ENCODE measurements around the gene SYDE1.

The SYDE1 gene

GRCh38 chr19:15136234-15136954 lies 29.2 kb downstream of the SYDE1 start:
- ChIA-PET POLR2A (interaction anchor here (0.6 kb wide), 1 partner anchor 44 kb away, joined by 8 read pairs; no protein-coding TSS in a partner anchor), CTCF (interaction anchor here (1.0 to 1.8 kb wide), 4 partner anchors 14 to 58 kb away, joined by 3 to 5 read pairs (median 4); no protein-coding TSS in a partner anchor)
- no peak for TF ChIP-seq CTCF (IDR thresholded peaks at IDR 0.05; ENCODE audit: control extremely low read depth, extremely low read depth, low read depth, missing control alignments)
- DNase-seq (ENCODE audit: extremely low spot score), result no peak

- POLR2A ChIA-PET, result no interaction called here
- DNase-seq (ENCODE audit: extremely low spot score), result no peak
- no peak for TF ChIP-seq CTCF (IDR thresholded peaks at IDR 0.05; ENCODE audit: control extremely low read depth, extremely low read depth, low read depth, missing control alignments)
- CTCF ChIA-PET, result no interaction called here
These were observed 30.6 kb downstream of the SYDE1 start for GRCh38 chr19:15137777-15138176.

- no peak for TF ChIP-seq CTCF (IDR thresholded peaks at IDR 0.05; ENCODE audit: control extremely low read depth, extremely low read depth, low read depth, missing control alignments)
- CTCF ChIA-PET, result no interaction called here
- DNase-seq (ENCODE audit: extremely low spot score), result no peak
- POLR2A ChIA-PET, result no interaction called here
These were observed 31.2 kb downstream of the SYDE1 start for GRCh38 chr19:15138427-15138826.

- no peak for DNase-seq (ENCODE audit: extremely low spot score)
- ChIA-PET POLR2A (no interaction called here), CTCF (no interaction called here)
- no peak for TF ChIP-seq CTCF (IDR thresholded peaks at IDR 0.05; ENCODE audit: control extremely low read depth, extremely low read depth, low read depth, missing control alignments)
These were observed 33.9 kb downstream of the SYDE1 start for GRCh38 chr19:15141143-15141542.

- DNase-seq (ENCODE audit: extremely low spot score), result no peak
- CTCF ChIA-PET, result interaction anchor here (1.2 kb wide), 1 partner anchor 22 kb away, joined by 3 read pairs; no protein-coding TSS in a partner anchor
- POLR2A ChIA-PET, result no interaction called here
- TF ChIP-seq CTCF (IDR thresholded peaks at IDR 0.05; ENCODE audit: control extremely low read depth, extremely low read depth, low read depth, missing control alignments), result no peak
These were observed 35.1 kb downstream of the SYDE1 start for GRCh38 chr19:15142313-15142712.

GRCh38 chr19:15144046-15144646 lies 36.9 kb downstream of the SYDE1 start:
- DNase-seq (ENCODE audit: extremely low spot score), result no peak
- ChIA-PET POLR2A (no interaction called here), CTCF (interaction anchor here (1.0 kb wide), 1 partner anchor 42 kb away, joined by 3 read pairs; no protein-coding TSS in a partner anchor)
- no peak for TF ChIP-seq CTCF (IDR thresholded peaks at IDR 0.05; ENCODE audit: control extremely low read depth, extremely low read depth, low read depth, missing control alignments)
